Stimulated activated CD8-positive, alpha-beta memory T cell treated with anti-CD3 and anti-CD28 coated beads, Interleukin-15, amount 100 ng/mL, for 4 hours (primary cell): Measurements from ENCODE around the gene UGT1A10.
"Not testable (repeated sequence)": the region's sequence is repeated elsewhere in the genome, so short reads cannot be mapped to it uniquely, and the experiment has no call there.

Experiments
- DNase-seq, 2 donors: peaks; one replicate each; pipeline ENCODE4 v3.0.0-alpha.2; 2020; ENCODE audit warnings: low read depth in 2 of 2

The UGT1A10 gene

GRCh38 chr2:233655943-233656342 is 19.7 kb downstream of the UGT1A10 start:
- not testable (repeated sequence) for DNase-seq

- no peak for DNase-seq
Observed at GRCh38 chr2:233656443-233656842, 20.2 kb downstream of the UGT1A10 start.

DNA sequence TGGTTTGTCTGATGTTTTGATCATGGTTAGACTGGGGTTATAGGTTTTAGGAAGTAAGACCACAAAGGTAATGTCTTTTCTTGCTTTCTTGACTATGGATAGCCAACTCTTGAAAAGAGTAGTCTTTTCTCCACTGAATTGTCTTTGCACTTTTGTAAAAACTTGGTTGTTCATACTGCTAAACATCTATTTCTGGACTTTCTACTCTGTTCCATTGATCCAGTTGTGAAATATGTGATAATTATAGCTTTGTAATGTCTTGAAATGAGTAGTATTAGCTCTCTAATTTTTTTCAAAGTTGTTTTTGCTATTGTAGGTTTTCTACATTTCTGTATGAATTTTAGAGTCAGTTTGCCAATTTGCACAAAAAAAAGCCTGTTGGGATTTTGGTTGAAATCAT is 22.4 kb downstream of the UGT1A10 start:
- no peak for DNase-seq

DNA sequence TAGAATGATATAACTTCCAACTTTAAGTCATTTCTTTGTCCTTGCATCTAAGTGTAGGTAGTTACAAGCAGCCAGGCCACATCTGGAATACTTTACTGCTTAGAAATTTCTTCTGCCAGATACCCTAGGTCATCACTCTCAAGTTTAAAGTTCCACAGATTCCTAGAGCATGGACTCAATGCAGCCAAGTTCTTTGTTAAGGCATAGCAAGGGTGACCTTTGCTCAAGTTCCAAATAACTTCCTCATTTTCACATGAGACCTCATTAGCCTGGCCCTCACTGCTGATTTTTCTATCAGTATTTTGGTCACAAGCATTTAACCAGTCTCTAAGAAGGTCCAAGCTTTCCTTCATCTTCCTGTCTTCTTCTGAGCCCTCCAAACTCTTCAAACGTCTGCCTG is 27.7 kb downstream of the UGT1A10 start:
- DNase-seq = no peak

GRCh38 chr2:233668605-233669260 is 32.5 kb downstream of the UGT1A10 start:
- DNase-seq = no peak

- no peak for DNase-seq
Observed at GRCh38 chr2:233671290-233672161, 35.3 kb downstream of the UGT1A10 start, which contains the start of gene UGT1A9. TSS of gene UGT1A9 (plus strand) at chr2:233671898. CDS start at chr2:233671935, 37 bp downstream.

GRCh38 chr2:233672886-233673285 is 36.6 kb downstream of the UGT1A10 start:
- no peak for DNase-seq

GRCh38 chr2:233673896-233674295 is 37.6 kb downstream of the UGT1A10 start:
- no peak for DNase-seq

GRCh38 chr2:233674314-233674713 is 38.1 kb downstream of the UGT1A10 start:
- no peak for DNase-seq

DNA sequence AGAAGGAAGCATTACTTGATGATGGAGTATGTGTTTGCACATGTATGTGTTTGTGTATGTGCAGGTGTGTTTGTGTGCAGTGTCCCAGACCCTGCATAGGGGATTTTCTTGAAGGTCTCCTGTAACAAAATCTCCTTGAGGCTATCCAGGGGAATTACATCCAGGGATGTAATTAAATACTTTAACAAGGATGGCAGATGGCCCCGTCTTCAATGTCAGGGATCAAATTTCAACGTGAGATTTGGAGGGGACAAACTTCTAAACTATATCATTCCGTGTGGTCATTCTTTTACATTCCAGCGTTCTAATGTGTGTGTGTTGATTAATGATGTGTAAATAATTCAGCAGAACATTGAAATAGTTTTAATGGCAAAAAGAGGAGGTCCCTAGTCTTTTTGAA is 38.7 kb downstream of the UGT1A10 start:
- no peak for DNase-seq

- no peak for DNase-seq
Observed at GRCh38 chr2:233676046-233676445, 39.8 kb downstream of the UGT1A10 start.

DNA sequence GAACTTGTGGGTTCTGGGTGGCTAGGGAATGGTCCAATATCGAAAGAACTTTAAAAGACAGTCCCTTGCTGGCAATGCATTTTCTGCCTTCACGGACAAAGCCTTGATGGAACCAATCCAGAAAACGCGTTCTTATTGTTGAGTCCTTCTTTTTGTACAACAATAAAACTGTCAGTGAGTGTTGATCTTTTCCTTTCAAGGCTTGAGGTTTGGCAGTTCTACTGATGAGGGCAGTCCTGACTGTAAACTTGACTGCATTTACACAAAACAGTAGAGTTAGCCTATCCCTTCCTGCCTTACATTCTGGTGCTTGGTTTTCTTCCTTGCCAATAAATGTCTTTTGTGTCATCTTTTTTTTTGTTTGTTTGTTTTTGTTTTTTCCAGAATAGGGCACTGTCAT is 42.9 kb downstream of the UGT1A10 start:
- no peak for DNase-seq

DNA sequence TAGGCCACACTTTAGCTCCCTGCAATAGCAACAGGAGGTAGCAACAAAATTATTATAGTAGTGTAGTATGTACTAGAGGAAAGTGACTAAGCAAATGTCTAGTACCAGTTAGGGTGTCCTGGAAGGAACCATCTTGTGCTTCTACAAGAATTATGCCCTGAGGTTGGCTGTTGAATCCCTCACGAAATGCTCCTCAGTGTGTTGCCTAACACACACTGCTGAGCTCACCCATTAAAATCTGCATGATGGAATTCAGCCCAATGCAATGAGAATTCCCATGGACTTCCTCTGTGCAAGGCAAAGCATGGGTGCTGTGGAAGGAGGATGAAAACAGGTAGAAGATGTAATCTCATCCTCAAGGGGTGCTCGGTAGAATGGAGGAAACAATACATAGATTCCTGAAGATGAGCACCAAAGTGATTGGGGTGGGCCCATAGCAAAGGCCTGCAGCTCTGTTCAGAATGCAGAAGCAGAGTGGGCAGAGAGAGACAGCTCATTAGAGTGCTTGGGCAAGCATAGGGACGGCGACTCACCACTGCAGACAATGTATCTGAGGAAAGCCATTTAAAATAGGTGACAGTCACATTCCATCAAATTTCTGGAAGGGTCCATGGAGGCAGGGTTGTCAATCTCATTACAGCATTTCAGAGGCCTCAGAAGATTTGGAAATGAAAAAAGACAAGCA is 44.3 kb downstream of the UGT1A10 start:
- no peak for DNase-seq

DNA sequence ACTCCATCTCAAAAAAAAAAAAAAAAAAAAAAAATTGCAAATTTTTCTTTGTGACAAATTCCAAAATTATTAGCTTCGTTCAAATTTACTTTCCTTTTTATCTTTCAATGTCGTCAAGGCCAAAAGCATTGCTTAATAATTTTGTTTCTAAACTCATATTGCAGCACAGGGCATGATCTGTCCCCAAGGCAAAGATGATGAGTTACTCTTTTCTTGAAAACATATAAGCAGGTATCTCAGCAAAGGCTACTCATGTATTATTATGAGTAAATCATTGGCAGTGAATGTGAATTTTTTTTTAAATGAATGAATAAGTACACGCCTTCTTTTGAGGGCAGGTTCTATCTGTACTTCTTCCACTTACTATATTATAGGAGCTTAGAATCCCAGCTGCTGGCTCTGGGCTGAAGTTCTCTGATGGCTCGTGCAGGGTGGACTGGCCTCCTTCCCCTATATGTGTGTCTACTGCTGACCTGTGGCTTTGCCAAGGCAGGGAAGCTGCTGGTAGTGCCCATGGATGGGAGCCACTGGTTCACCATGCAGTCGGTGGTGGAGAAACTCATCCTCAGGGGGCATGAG is 45.4 kb downstream of the UGT1A10 start, which contains the start of gene UGT1A7:
Gene UGT1A7 (plus strand): TSS at position 381 of the 579 bp plus-strand sequence. CDS start 37 bp downstream, at position 418.
- no peak for DNase-seq

DNA sequence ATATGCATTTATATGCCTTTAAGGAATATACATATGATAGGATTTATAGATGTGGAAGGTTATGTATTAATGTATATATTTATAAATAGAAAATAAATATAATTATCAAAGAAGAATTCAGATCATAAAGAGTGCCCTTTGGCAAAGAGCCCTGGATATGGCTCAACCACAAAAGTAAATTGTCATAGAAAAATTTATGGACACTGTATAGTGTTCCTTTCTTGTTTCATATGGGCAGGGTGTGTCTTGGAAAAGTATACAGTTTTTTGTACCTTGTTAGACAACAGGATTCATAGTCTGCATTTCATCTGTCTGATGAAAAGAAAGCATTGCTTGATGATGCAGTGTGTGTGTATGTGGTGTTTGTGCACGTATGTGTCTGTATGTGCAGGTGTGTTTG is 48.4 kb downstream of the UGT1A10 start:
- no peak for DNase-seq

- DNase-seq = no peak
Observed at GRCh38 chr2:233686928-233687327, 50.7 kb downstream of the UGT1A10 start.

DNA sequence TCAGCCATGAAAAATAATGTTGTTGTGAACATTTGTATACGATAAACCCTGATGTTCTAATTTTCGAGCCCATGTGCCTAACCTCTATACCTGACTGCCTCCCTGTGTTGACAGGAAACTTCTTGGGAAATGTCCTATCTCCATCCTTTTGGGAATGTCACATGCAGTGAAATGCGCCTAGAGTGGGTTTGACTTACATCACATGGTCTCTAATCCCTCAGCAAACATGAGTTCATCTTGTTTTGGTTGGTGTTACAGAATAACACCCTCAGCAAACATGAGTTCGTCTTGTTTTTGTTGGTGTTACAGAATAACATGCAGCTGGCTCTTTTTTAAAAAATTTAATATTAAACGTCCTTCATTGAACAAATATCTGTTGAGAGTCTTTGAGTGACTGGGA is 52.1 kb downstream of the UGT1A10 start:
- DNase-seq = no peak

DNA sequence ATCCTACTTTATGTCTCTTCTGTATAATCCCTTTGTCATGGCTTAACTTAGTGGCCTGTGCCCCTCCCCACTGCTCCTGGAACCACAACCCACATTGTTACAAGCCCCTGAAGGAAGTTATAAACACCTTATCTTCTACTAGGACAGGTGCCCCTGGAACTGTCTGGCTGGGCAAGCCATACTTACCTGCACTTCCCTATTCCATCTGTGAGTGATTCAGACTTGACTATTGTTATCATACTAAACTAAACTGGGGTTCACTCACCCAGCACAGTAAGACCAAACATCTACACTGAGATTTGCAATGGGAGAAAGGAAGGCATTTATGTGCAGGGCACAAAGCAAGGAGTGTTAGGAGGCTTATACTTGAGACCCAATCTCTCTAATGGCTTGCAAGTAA is 52.8 kb downstream of the UGT1A10 start:
- no peak for DNase-seq

- no peak for DNase-seq
Observed at GRCh38 chr2:233689501-233689900, 53.3 kb downstream of the UGT1A10 start.

- DNase-seq = no peak
Observed at GRCh38 chr2:233690444-233690843, 54.2 kb downstream of the UGT1A10 start.

DNA sequence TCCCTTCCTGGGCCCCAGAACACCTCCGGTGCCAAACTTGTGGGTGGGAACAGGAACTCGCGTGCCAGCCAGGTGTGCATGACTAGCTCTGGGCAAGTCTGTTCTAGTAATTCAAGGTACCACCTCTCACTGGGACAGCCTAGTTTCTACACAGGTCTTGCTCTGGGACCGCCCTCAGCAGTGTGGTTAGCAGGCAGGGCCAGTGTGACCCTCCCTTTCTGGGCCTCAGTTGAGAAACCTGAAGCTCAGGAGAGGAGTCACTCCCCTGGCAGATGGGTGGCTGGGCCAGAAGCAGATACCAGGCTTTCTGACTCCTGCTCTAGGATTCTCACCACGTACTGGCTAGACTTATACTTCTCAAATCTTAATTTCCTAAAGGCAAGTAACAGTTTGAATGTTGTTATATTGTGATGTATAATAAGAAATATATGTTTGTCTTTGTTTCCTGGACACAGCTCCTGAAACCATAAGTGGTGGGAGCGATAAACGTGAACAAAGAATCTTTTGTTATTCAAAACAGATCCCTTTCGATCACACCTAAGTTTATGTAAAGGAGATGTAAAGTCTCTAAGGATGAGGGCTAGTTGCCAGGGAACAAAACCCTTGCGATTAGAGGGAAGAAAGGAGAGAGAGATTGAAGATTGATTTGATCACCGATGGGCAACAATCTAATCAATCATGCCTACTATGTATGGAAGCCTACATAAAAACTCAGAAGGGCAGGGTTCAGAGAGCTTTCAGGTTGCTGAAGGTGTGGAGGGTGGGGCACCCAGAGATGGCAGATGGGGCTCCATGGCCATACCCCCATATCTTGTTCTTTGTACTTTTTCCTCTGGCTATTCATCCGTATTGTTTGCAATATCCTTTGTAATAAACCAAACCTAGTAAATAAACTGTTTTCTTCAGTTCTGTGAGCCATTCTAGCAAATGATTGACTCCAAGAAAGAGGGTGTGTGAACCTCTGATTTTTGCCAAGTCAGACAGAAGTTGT is 55.5 kb downstream of the UGT1A10 start:
- DNase-seq = no peak
